ENCODE results near the gene SH2D1B.

Gene SH2D1B

DNA sequence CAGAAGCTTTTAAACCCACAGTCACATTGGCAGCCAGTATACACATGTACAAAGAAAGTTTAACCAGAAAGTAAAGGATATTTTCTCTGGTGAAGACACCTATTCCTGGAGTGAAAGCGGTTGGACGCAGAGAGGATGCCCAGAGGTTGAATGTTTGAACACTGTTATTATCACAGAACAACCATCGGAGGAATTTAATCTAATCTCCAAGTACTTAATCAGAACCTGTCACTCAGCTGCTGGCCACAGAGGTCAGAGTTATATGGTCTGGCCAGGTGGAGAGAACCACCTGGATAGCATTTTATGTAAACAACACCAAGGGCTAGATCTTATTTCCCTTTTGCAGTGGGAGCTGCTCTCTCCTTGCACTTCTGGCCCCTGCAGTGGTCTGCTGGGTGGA lies 64.7 kb downstream of the SH2D1B start:
- no peak for TF ChIP-seq FOXM1 (IDR thresholded peaks at IDR 0.05; ENCODE audit: borderline replicate concordance, low read depth)
- no peak for TF ChIP-seq TCF12 (IDR thresholded peaks at IDR 0.05; ENCODE audit: low read depth)
- no peak for TF ChIP-seq CREB1 (IDR thresholded peaks at IDR 0.05; ENCODE audit: low read depth)
- TF ChIP-seq, protein P1, sequence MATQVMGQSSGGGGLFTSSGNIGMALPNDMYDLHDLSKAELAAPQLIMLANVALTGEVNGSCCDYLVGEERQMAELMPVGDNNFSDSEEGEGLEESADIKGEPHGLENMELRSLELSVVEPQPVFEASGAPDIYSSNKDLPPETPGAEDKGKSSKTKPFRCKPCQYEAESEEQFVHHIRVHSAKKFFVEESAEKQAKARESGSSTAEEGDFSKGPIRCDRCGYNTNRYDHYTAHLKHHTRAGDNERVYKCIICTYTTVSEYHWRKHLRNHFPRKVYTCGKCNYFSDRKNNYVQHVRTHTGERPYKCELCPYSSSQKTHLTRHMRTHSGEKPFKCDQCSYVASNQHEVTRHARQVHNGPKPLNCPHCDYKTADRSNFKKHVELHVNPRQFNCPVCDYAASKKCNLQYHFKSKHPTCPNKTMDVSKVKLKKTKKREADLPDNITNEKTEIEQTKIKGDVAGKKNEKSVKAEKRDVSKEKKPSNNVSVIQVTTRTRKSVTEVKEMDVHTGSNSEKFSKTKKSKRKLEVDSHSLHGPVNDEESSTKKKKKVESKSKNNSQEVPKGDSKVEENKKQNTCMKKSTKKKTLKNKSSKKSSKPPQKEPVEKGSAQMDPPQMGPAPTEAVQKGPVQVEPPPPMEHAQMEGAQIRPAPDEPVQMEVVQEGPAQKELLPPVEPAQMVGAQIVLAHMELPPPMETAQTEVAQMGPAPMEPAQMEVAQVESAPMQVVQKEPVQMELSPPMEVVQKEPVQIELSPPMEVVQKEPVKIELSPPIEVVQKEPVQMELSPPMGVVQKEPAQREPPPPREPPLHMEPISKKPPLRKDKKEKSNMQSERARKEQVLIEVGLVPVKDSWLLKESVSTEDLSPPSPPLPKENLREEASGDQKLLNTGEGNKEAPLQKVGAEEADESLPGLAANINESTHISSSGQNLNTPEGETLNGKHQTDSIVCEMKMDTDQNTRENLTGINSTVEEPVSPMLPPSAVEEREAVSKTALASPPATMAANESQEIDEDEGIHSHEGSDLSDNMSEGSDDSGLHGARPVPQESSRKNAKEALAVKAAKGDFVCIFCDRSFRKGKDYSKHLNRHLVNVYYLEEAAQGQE (IDR thresholded peaks at IDR 0.05; ENCODE audit: low read depth), result no peak
- TF ChIP-seq NFIC (IDR thresholded peaks at IDR 0.05), result no peak
- no peak for TF ChIP-seq CEBPB (IDR thresholded peaks at IDR 0.05)
- TF ChIP-seq TEAD4 (IDR thresholded peaks at IDR 0.05), result no peak
- TF ChIP-seq ZBTB7A (IDR thresholded peaks at IDR 0.05; ENCODE audit: low read depth), result no peak
- TF ChIP-seq, protein P2, sequence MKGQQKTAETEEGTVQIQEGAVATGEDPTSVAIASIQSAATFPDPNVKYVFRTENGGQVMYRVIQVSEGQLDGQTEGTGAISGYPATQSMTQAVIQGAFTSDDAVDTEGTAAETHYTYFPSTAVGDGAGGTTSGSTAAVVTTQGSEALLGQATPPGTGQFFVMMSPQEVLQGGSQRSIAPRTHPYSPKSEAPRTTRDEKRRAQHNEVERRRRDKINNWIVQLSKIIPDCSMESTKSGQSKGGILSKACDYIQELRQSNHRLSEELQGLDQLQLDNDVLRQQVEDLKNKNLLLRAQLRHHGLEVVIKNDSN (IDR thresholded peaks at IDR 0.05), result no peak
- no peak for TF ChIP-seq TAF1 (IDR thresholded peaks at IDR 0.05; ENCODE audit: low read depth)
- TF ChIP-seq EP300 (IDR thresholded peaks at IDR 0.05; ENCODE audit: borderline replicate concordance), result no peak
- TF ChIP-seq YY1 (IDR thresholded peaks at IDR 0.05; ENCODE audit: low read depth), result no peak
- TF ChIP-seq EGR1 (IDR thresholded peaks at IDR 0.05), result no peak
- TF ChIP-seq, protein P3, sequence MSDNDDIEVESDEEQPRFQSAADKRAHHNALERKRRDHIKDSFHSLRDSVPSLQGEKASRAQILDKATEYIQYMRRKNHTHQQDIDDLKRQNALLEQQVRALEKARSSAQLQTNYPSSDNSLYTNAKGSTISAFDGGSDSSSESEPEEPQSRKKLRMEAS (IDR thresholded peaks at IDR 0.05), result no peak
- TF ChIP-seq RAD21 (IDR thresholded peaks at IDR 0.05; ENCODE audit: low read depth), result no peak
